Measurements from ENCODE around the gene REEP6.

GRCh38 chr19:1503089-1503924 lies 12.3 kb downstream of the REEP6 start:
- TF ChIP-seq CTCF (IDR thresholded peaks at IDR 0.05; ENCODE audit: insufficient read depth, low read length) (peak; percentile 29), POLR2AphosphoS5 (IDR thresholded peaks at IDR 0.05; ENCODE audit: low read depth) (no peak), SPI1 (IDR thresholded peaks at IDR 0.05; ENCODE audit: borderline replicate concordance, low read depth) (no peak), REST (IDR thresholded peaks at IDR 0.05; ENCODE audit: insufficient replicate concordance, low read depth) (no peak)

Data from HL-60 (cell line).